ENCODE measurements around the gene NELFCD. TPM values are rescaled to one million over a fixed set of nuclear protein-coding genes. Genes with fewer than 3 reads are reported as not detected.

Gene NELFCD
- total RNA-seq, 1 donor = 46.7 TPM

- peaks cover 47% of the 10 kb centered on the region for H3K4me1 ChIP-seq (ENCODE audit: insufficient read depth, low read length)
Measured at GRCh38 chr20:59028812-59029211, 47.8 kb downstream of the NELFCD start.

DNA sequence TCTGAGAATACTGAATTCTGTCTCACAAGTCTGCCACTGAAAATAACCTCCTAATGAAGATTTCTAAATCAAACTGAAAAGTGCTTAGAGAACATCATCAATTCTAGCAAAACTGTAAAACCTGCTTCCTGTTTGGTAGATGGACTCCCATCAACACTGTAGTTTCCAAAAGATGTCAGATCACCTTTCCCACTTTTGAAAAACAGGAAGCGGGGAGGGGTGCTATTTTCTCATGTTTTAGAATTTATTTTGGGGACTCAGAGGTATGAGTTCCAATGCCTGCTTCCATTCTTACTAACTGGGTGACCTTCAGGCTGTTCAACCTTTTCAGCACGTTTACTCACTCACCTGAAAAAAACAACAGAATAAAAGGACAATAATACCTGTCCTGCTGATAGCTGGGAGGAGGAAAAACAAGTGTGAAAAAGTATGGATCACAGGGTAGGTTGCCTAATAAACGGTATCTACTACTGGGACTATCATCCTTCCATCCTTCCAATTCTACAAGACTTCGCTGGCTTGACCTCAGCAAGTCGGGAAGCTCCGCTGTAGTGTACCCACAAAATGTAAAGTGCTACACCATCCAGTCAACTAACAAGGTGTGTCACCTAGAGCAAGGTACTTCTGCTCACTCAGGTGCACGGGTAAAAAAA lies 50.0 kb downstream of the NELFCD start:
- H3K9me3 ChIP-seq (ENCODE audit: low read depth, low read length) = no peaks in the 10 kb centered on the region
- H3K79me2 ChIP-seq (ENCODE audit: insufficient read depth, low read length) = peaks cover 66% of the 10 kb centered on the region
- peak overlapping the region; percentile 88 for H3K4me3 ChIP-seq (ENCODE audit: insufficient read depth, low read length)
- H3K4me2 ChIP-seq (ENCODE audit: insufficient read depth, low read length) = peak overlapping the region; percentile 90
- H3K4me1 ChIP-seq (ENCODE audit: insufficient read depth, low read length) = peaks cover 47% of the 10 kb centered on the region
- TF ChIP-seq, protein P1, sequence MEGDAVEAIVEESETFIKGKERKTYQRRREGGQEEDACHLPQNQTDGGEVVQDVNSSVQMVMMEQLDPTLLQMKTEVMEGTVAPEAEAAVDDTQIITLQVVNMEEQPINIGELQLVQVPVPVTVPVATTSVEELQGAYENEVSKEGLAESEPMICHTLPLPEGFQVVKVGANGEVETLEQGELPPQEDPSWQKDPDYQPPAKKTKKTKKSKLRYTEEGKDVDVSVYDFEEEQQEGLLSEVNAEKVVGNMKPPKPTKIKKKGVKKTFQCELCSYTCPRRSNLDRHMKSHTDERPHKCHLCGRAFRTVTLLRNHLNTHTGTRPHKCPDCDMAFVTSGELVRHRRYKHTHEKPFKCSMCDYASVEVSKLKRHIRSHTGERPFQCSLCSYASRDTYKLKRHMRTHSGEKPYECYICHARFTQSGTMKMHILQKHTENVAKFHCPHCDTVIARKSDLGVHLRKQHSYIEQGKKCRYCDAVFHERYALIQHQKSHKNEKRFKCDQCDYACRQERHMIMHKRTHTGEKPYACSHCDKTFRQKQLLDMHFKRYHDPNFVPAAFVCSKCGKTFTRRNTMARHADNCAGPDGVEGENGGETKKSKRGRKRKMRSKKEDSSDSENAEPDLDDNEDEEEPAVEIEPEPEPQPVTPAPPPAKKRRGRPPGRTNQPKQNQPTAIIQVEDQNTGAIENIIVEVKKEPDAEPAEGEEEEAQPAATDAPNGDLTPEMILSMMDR (IDR thresholded peaks at IDR 0.05; ENCODE audit: extremely low read depth, low read depth, low read length) = no peak
- H4K20me1 ChIP-seq (ENCODE audit: insufficient read depth, low read length) = peaks cover 23% of the 10 kb centered on the region
- no peaks in the 10 kb centered on the region for H3K27me3 ChIP-seq (ENCODE audit: insufficient read depth, low read length)
- H3K36me3 ChIP-seq (ENCODE audit: insufficient read depth, low read length) = peaks cover 35% of the 10 kb centered on the region
- H3K27ac ChIP-seq (ENCODE audit: low read depth, low read length) = peak overlapping the region; percentile 78
- no peak overlapping the region for H2AFZ ChIP-seq (ENCODE audit: low read length)
- no peak for DNase-seq (ENCODE audit: insufficient read length, low spot score, missing footprints)

More at GRCh38 chr20:59028812-59029211, 47.8 kb downstream of the NELFCD start:
- Histone ChIP-seq H3K79me2 (ENCODE audit: insufficient read depth, low read length) (peaks cover 78% of the 10 kb centered on the region), H2AFZ (ENCODE audit: low read length) (no peak overlapping the region), H3K4me3 (ENCODE audit: insufficient read depth, low read length) (peak overlapping the region; percentile 61), H3K36me3 (ENCODE audit: insufficient read depth, low read length) (peaks cover 36% of the 10 kb centered on the region), H4K20me1 (ENCODE audit: insufficient read depth, low read length) (peaks cover 31% of the 10 kb centered on the region), H3K9me3 (ENCODE audit: low read depth, low read length) (no peaks in the 10 kb centered on the region), H3K27ac (ENCODE audit: low read depth, low read length) (peak overlapping the region; percentile 52), H3K27me3 (ENCODE audit: insufficient read depth, low read length) (no peaks in the 10 kb centered on the region), H3K4me2 (ENCODE audit: insufficient read depth, low read length) (peak overlapping the region; percentile 84)
- TF ChIP-seq, protein P1 (IDR thresholded peaks at IDR 0.05; ENCODE audit: extremely low read depth, low read depth, low read length) = no peak
- DNase-seq (ENCODE audit: insufficient read length, low spot score, missing footprints) = no peak

GRCh38 chr20:59031564-59032022 lies 50.5 kb downstream of the NELFCD start:
- H3K4me3 ChIP-seq (ENCODE audit: insufficient read depth, low read length) = peak overlapping the region; percentile 88
- H3K27ac ChIP-seq (ENCODE audit: low read depth, low read length) = peak overlapping the region; percentile 78
- peaks cover 38% of the 10 kb centered on the region for H3K36me3 ChIP-seq (ENCODE audit: insufficient read depth, low read length)
- H3K4me1 ChIP-seq (ENCODE audit: insufficient read depth, low read length) = peaks cover 47% of the 10 kb centered on the region
- H3K27me3 ChIP-seq (ENCODE audit: insufficient read depth, low read length) = no peaks in the 10 kb centered on the region
- TF ChIP-seq, protein P1 (IDR thresholded peaks at IDR 0.05; ENCODE audit: extremely low read depth, low read depth, low read length) = no peak
- H3K9me3 ChIP-seq (ENCODE audit: low read depth, low read length) = no peaks in the 10 kb centered on the region
- H4K20me1 ChIP-seq (ENCODE audit: insufficient read depth, low read length) = peaks cover 23% of the 10 kb centered on the region
- peak overlapping the region; percentile 80 for H2AFZ ChIP-seq (ENCODE audit: low read length)
- peaks cover 63% of the 10 kb centered on the region for H3K79me2 ChIP-seq (ENCODE audit: insufficient read depth, low read length)
- H3K4me2 ChIP-seq (ENCODE audit: insufficient read depth, low read length) = peak overlapping the region; percentile 90
- no peak for DNase-seq (ENCODE audit: insufficient read length, low spot score, missing footprints)

GRCh38 chr20:59032023-59032712 lies 51.1 kb downstream of the NELFCD start, which contains the start of gene ATP5F1E:
TSS of gene ATP5F1E (minus strand) at chr20:59032335. CDS start at chr20:59032251, 84 bp downstream.
- Histone ChIP-seq H3K36me3 (ENCODE audit: insufficient read depth, low read length) (peaks cover 44% of the 10 kb centered on the region), H3K4me1 (ENCODE audit: insufficient read depth, low read length) (peaks cover 45% of the 10 kb centered on the region), H3K27me3 (ENCODE audit: insufficient read depth, low read length) (no peaks in the 10 kb centered on the region), H3K4me3 (ENCODE audit: insufficient read depth, low read length) (peak within 1 kb of the TSS; percentile 88), H2AFZ (ENCODE audit: low read length) (peak within 1 kb of the TSS; percentile 81), H3K79me2 (ENCODE audit: insufficient read depth, low read length) (peaks cover 62% of the 10 kb centered on the region), H3K27ac (ENCODE audit: low read depth, low read length) (peak within 1 kb of the TSS; percentile 78), H3K4me2 (ENCODE audit: insufficient read depth, low read length) (peak within 1 kb of the TSS; percentile 90), H3K9me3 (ENCODE audit: low read depth, low read length) (no peaks in the 10 kb centered on the region), H4K20me1 (ENCODE audit: insufficient read depth, low read length) (peaks cover 20% of the 10 kb centered on the region)
- TF ChIP-seq, protein P1 (IDR thresholded peaks at IDR 0.05; ENCODE audit: extremely low read depth, low read depth, low read length) = no peak
- peak; percentile 98 for DNase-seq (ENCODE audit: insufficient read length, low spot score, missing footprints)

All from osteoblast (primary cell).